Glutamatergic neuron (in vitro differentiated cells): ENCODE measurements around the gene AKAP12. TPM values are rescaled to one million over a fixed set of nuclear protein-coding genes. Genes with fewer than 3 reads are reported as not detected.

ENCODE experiments used
- DNase-seq: peaks from one replicate; pipeline ENCODE4 v3.0.0; 2022
- H3K27ac Mint-ChIP-seq: one replicate; pipeline ENCODE4 v1.8.0; 2020; ENCODE audit warnings: mild to moderate bottlenecking, mixed read lengths, inconsistent platforms; ENCODE audit not compliant: unreplicated experiment
- H3K27me3 Mint-ChIP-seq: one replicate; pipeline ENCODE4 v1.8.0; 2020; ENCODE audit warnings: mild to moderate bottlenecking, moderate library complexity, mixed read lengths, inconsistent platforms; ENCODE audit not compliant: unreplicated experiment
- H3K36me3 Mint-ChIP-seq: one replicate; pipeline ENCODE4 v1.8.0; 2020; ENCODE audit warnings: mild to moderate bottlenecking, mixed read lengths, inconsistent platforms; ENCODE audit not compliant: unreplicated experiment
- H3K4me1 Mint-ChIP-seq: one replicate; pipeline ENCODE4 v1.8.0; 2020; ENCODE audit warnings: mild to moderate bottlenecking, low read depth, mixed read lengths, inconsistent platforms; ENCODE audit not compliant: unreplicated experiment
- H3K4me3 Mint-ChIP-seq: one replicate; pipeline ENCODE4 v1.8.0; 2020; ENCODE audit warnings: mild to moderate bottlenecking, mixed read lengths, inconsistent platforms; ENCODE audit not compliant: unreplicated experiment
- H3K9me3 Mint-ChIP-seq: one replicate; pipeline ENCODE4 v1.8.0; 2020; ENCODE audit warnings: mild to moderate bottlenecking, moderate library complexity, mixed read lengths, inconsistent platforms; ENCODE audit not compliant: unreplicated experiment
- total RNA-seq: library from RNA; stranded (reverse); fragmentation: NEBNext Ultra II Directional; extraction: Animal tissue kit (Norgen Biotek cat#: 25700); gene quantifications from one replicate; pipeline ENCODE4 v1.2.1, GENCODE V29; 2021; ENCODE audit not compliant: unreplicated experiment
- TF ChIP-seq, protein P1 (sequence below): fragments of 200-600 bp; sonication (generic); IDR thresholded peaks from one replicate; pipeline ENCODE4 v1.5.0; 2021; ENCODE audit not compliant: partially characterized antibody, unreplicated experiment

Gene AKAP12
- total RNA-seq, 1 donor from 2014 or later, result 240 TPM

DNA sequence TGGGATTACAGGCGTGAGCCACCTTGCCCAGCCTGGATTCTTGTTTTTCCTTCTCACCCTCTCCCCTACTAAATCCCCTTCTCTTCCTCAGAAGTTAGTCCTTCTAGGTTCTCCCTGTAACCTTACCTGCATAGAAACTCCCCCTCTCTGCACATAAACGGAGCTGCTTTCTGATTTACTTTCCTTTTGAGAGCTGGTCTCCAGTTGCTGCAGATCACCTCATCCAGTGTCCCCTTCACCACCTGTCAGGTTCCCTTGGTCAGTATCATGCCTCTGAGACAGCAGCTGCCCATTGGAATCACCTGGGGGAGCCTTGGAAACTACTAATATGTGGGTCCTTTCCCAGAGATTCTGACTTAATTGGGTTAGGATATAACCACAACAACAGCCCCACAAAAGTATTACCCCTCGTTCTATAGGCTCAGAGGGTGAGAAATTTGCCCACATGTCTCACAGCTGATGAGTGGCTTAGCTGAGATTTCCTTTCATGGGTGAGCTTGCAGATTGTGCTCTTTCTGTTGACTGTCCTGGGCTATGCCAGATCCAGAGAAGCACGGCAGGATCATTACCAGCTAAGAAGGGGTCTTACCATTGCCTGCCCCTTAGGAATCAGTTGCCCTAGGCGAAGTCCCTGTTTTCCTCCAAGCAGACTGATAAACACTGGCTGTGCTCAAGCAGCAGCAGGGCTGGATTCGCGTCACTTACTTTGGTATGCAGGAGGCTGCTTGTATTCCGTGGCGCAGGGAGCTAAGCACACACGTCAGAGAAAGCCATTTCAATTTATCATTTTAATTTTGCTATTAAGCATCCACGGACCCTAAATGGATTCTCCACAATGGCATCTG lies 51.3 kb downstream of the AKAP12 start:
- H3K9me3 Mint-ChIP-seq, result peaks cover 4% of the 10 kb centered on the region
- peak; percentile 41 for DNase-seq
- TF ChIP-seq, protein P1, sequence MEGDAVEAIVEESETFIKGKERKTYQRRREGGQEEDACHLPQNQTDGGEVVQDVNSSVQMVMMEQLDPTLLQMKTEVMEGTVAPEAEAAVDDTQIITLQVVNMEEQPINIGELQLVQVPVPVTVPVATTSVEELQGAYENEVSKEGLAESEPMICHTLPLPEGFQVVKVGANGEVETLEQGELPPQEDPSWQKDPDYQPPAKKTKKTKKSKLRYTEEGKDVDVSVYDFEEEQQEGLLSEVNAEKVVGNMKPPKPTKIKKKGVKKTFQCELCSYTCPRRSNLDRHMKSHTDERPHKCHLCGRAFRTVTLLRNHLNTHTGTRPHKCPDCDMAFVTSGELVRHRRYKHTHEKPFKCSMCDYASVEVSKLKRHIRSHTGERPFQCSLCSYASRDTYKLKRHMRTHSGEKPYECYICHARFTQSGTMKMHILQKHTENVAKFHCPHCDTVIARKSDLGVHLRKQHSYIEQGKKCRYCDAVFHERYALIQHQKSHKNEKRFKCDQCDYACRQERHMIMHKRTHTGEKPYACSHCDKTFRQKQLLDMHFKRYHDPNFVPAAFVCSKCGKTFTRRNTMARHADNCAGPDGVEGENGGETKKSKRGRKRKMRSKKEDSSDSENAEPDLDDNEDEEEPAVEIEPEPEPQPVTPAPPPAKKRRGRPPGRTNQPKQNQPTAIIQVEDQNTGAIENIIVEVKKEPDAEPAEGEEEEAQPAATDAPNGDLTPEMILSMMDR, result no peak
- no peaks in the 10 kb centered on the region for H3K36me3 Mint-ChIP-seq
- peaks cover 66% of the 10 kb centered on the region for H3K4me1 Mint-ChIP-seq
- H3K27ac Mint-ChIP-seq, result peak overlapping the region; percentile 92
- H3K27me3 Mint-ChIP-seq, result peaks cover 14% of the 10 kb centered on the region
- peak overlapping the region; percentile 72 for H3K4me3 Mint-ChIP-seq

DNA sequence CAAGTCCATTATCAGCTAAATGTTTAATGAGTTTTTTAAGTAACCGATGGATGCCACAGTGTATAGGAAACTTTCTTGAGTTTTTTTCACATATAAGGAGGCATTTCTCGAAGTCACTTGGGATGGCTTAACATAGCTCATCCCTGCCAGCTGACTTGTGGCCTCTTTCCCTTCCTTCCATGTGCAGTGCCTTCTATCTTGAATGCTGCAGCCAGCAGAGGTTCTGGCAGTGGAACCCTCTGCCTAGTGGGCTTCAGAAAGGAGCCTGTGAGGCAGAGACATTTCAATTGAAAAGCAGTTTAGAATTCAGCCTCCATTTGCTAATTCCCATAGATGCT lies 51.9 kb downstream of the AKAP12 start:
- Mint-ChIP-seq H3K27ac (peak overlapping the region; percentile 55), H3K27me3 (peaks cover 14% of the 10 kb centered on the region), H3K9me3 (peaks cover 4% of the 10 kb centered on the region), H3K4me3 (no peak overlapping the region), H3K36me3 (no peaks in the 10 kb centered on the region), H3K4me1 (peaks cover 72% of the 10 kb centered on the region)
- DNase-seq, result no peak
- TF ChIP-seq, protein P1, result no peak

DNA sequence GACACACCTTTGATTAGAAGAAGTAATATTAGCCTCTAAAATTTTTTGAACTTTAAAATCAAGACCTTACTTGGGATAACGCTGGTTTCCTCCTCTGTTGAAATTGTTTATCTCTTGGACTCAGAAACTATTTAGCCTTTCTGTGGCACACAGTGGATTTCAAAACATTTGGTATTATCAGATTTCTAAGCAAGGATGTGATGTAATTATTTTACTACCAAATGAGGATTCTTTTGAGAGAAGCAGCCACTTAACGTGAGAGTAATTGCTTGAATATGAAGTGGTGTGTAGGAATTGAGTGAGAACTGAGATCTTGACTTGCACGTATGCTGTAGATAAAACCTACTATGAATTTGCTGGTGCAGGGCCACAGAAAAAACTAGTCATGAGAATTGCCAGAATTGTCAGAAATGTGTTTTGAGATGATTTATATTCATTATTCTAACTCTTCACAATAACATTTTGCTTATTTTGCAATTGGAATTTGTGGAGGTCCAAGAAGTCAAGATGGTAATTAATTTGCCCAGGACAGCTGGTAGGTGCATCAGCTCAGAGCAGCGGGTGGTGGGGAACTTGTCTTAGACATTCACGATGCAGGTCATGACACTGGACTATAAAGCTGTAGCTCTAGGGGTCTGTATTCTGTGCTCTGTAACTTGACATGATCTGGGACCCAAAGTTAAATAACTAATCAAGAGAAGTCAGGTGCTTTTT lies 53.4 kb downstream of the AKAP12 start:
- no peak overlapping the region for H3K27ac Mint-ChIP-seq

DNA sequence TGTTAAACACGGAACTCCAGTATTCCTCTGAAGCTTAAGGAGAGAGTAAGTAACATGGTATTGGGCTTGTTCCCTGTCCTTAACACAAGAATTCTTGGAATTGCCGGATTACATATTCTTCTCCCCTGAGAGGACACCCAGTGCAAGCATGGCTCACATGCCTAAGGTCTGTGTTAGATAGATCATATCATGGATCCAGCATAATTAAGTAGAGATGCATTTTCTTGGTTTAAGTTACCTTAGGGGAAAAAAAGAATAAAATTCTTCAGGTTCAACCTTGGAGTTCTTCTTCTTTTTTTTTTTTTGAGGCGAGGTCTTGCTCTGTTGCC lies 53.9 kb downstream of the AKAP12 start:
- TF ChIP-seq, protein P1, result no peak
- no peak for DNase-seq
- no peaks in the 10 kb centered on the region for H3K36me3 Mint-ChIP-seq
- no peak overlapping the region for H3K27ac Mint-ChIP-seq
- H3K4me1 Mint-ChIP-seq, result peaks cover 70% of the 10 kb centered on the region
- H3K27me3 Mint-ChIP-seq, result peaks cover 15% of the 10 kb centered on the region
- H3K9me3 Mint-ChIP-seq, result peaks cover 7% of the 10 kb centered on the region
- no peak overlapping the region for H3K4me3 Mint-ChIP-seq

More for the DNA sequence above, 53.4 kb downstream of the AKAP12 start:
- DNase-seq, result no peak
- Mint-ChIP-seq H3K4me1 (peaks cover 73% of the 10 kb centered on the region), H3K27me3 (peaks cover 15% of the 10 kb centered on the region), H3K4me3 (no peak overlapping the region), H3K36me3 (no peaks in the 10 kb centered on the region), H3K9me3 (peaks cover 7% of the 10 kb centered on the region)
- TF ChIP-seq, protein P1, result no peak
